Muscle of leg (tissue), 11 donors: ENCODE results near the gene HLA-DOA. TPM values are rescaled to one million over a fixed set of nuclear protein-coding genes. Genes with fewer than 3 reads are reported as not detected.

Experiments
- DNase-seq: peaks from one replicate; pipeline ENCODE4 v3.0.0; 2013
- H3K27ac ChIP-seq: one replicate; pipeline ENCODE4 v1.5.1; 2013; ENCODE audit warnings: mild to moderate bottlenecking, low read length, control low read depth
- H3K27me3 ChIP-seq: one replicate; pipeline ENCODE4 v1.6.1; 2013; ENCODE audit warnings: low read length; ENCODE audit not compliant: control insufficient read depth, insufficient read depth
- H3K36me3 ChIP-seq: one replicate; pipeline ENCODE4 v1.6.1; 2013; ENCODE audit warnings: low read length; ENCODE audit not compliant: control insufficient read depth, insufficient read depth
- H3K4me1 ChIP-seq: one replicate; pipeline ENCODE4 v1.6.1; 2013; ENCODE audit warnings: low read length; ENCODE audit not compliant: control insufficient read depth, insufficient read depth
- H3K4me3 ChIP-seq: one replicate; pipeline ENCODE4 v1.5.1; 2013; ENCODE audit warnings: low read length, control low read depth
- H3K9me3 ChIP-seq: replicated peaks from 2 replicates; pipeline ENCODE4 v1.6.1; 2013; ENCODE audit warnings: low read depth, low read length; ENCODE audit not compliant: control insufficient read depth
- WGBS: methylation state at CpG from one replicate; pipeline ENCODE4 v1.1.5; 2013; ENCODE audit warnings: missing lambda C conversion rate; ENCODE audit not compliant: insufficient coverage; 5-methylcytosine and 5-hydroxymethylcytosine counted together
- polyA plus RNA-seq, 8 donors: library from polyadenylated mRNA; unstranded; fragments of 120-200 nt; gene quantifications; one replicate each; pipeline versions ENCODE4 v1.2.1 to v1.2.3, GENCODE V29; 2013; ENCODE audit warnings: inconsistent platforms in 1 of 8, low replicate concordance in 1 of 8; ENCODE audit not compliant: insufficient read length in 8 of 8, insufficient read depth in 1 of 8
- total RNA-seq: library from RNA; stranded (reverse); fragments of 120-200 nt; gene quantifications from one replicate; pipeline ENCODE4 v1.2.4, GENCODE V29; 2013

HLA-DOA gene
- total and polyA plus RNA-seq, 9 donors = 1.2 to 3.9 (median 2.2) TPM

DNA sequence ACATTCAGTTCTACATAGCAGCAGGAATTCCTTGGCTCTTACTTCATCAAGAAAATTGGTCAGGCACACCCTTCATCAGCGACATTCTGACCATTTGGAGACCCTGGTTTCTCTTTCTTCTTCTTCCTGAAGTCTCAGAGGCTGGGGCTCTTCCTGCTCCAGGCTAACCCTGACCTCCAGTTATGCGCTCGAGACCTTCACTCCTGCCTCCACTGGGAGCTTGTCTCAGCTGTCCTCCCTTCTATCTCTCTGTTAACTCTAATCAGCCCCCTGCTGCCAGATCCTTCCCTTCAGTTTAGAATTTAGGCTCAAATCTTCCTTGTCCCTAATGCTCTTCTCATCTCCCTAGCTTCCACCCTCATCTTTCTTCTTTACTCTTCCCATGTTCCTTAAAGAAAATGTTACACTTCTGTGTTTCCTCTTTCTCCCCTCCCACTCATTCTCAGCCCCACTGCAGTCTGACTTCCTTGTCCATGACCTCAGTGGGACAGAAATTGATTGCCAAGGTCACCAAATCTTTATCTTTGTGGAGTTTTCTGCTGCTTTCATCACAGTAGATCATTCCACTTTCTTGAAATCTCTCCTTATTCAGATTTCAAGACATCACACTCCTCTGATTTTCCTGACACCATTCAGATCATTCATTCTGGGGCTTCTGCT is 8.4 kb upstream of the HLA-DOA start:
- DNase-seq = peak; percentile 12

DNA sequence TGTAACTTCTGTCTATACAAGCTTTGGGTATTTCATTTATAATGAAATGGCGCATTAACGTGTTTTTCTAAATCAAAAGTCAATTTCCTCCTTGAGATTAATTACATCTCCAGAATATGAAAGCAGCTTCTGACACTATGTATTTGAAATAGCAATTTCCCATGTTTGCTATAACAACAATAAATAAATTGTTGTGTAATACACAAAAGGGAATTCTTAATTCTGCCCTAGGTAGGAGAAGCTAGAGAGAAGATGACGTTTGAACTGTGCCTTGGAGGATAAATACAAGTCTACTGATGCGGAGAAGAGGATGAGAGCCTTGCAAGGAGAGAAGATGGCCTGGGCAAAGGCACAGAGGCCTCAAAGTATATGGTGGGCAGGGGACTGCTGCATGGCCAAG is 7.6 kb upstream of the HLA-DOA start:
- Histone ChIP-seq H3K27ac (no peak overlapping the region), H3K9me3 (no peaks in the 10 kb centered on the region), H3K36me3 (no peaks in the 10 kb centered on the region), H3K4me3 (no peak overlapping the region), H3K4me1 (peaks cover 4% of the 10 kb centered on the region), H3K27me3 (peaks cover 15% of the 10 kb centered on the region)
- 57% methylated on average over 2 of the region's 4 CpGs for WGBS
- no peak for DNase-seq

More for the DNA sequence above, 8.4 kb upstream of the HLA-DOA start:
- 53% methylated on average over 3 of the region's 3 CpGs for WGBS
- H3K9me3 ChIP-seq = no peaks in the 10 kb centered on the region
- H3K36me3 ChIP-seq = no peaks in the 10 kb centered on the region
- peaks cover 4% of the 10 kb centered on the region for H3K4me1 ChIP-seq
- H3K27me3 ChIP-seq = peaks cover 15% of the 10 kb centered on the region
- peak overlapping the region; percentile 11 for H3K27ac ChIP-seq
- no peak overlapping the region for H3K4me3 ChIP-seq

GRCh38 chr6:33015798-33016197 is 6.4 kb upstream of the HLA-DOA start:
- H3K4me1 ChIP-seq = peaks cover 4% of the 10 kb centered on the region
- H3K36me3 ChIP-seq = no peaks in the 10 kb centered on the region
- H3K4me3 ChIP-seq = no peak overlapping the region
- no peaks in the 10 kb centered on the region for H3K9me3 ChIP-seq
- H3K27me3 ChIP-seq = peaks cover 15% of the 10 kb centered on the region
- H3K27ac ChIP-seq = no peak overlapping the region
- no peak for DNase-seq
- 84% methylated on average over 7 of the region's 11 CpGs for WGBS

DNA sequence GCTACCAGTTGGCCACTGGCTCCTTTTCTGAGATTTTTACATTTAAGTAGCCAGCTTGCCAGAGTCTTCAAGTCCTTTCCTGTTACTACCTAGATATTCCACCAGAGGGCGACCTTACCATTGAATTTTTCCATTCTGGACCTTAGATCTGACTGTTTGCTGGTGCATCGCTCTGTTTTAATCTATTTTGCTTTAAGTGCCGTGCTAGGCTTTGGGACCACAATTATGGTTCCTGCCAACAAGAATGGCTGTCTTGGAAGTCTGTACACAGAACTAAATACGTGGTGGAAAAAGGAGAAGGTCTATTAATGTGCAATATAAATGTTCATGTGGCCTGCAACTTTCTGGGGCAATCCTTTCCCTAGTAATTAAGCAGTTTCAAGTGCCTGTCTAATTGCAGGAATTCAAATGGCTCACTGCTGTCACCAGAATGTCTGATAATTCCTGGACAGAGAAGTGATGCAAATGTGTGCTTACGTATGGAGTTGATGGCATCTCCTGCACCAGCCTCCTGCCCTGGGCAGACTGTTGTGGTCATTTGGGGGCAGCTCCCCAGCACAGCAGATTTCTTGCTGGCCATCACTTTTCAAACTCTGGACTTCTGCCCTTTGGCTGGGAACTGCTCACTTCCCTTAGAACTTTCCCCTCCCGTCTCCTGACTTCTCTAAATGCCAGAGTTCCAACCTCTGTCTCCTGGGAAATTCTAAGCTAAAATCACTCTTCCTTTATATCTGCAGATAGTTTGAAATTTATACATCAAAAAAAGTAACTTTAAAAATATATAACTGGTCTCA is 5.6 kb upstream of the HLA-DOA start:
- H3K27ac ChIP-seq = no peak overlapping the region
- H3K4me3 ChIP-seq = no peak overlapping the region
- H3K4me1 ChIP-seq = peaks cover 4% of the 10 kb centered on the region
- DNase-seq = peak; percentile 88
- peaks cover 22% of the 10 kb centered on the region for H3K27me3 ChIP-seq
- no peaks in the 10 kb centered on the region for H3K9me3 ChIP-seq
- no peaks in the 10 kb centered on the region for H3K36me3 ChIP-seq
- WGBS = 15% methylated on average over 5 of the region's 6 CpGs

GRCh38 chr6:33013608-33014007 is 4.2 kb upstream of the HLA-DOA start:
- no peak for DNase-seq
- H3K27ac ChIP-seq = no peak overlapping the region
- no peaks in the 10 kb centered on the region for H3K36me3 ChIP-seq
- peaks cover 31% of the 10 kb centered on the region for H3K27me3 ChIP-seq
- peaks cover 6% of the 10 kb centered on the region for H3K4me1 ChIP-seq
- WGBS = 22% methylated on average over 2 of the region's 4 CpGs
- H3K4me3 ChIP-seq = no peak overlapping the region
- no peaks in the 10 kb centered on the region for H3K9me3 ChIP-seq

DNA sequence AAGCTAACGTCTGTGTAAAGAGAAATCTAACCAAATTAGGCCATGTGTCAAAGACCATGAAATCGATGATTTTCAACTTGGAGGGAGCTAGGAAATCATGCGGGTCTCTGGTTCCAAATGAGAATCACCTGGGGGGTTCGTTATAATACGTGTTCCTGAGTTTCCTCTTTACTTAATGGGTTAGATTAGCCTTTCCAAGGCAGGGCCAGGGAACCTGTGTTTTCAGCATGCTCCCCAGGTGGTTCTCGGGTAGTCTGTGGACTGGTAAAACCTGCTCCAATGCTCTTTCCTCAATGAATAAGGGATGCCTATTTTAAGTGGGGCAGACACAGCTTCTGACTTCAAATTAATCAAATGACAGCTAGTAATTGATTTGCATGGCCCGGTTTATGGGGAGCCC is 965 bp upstream of the HLA-DOA start:
- peaks cover 6% of the 10 kb centered on the region for H3K4me1 ChIP-seq
- H3K27ac ChIP-seq = no peak overlapping the region
- H3K9me3 ChIP-seq = no peaks in the 10 kb centered on the region
- no peak overlapping the region for H3K4me3 ChIP-seq
- 60% methylated on average over 6 of the region's 7 CpGs for WGBS
- no peaks in the 10 kb centered on the region for H3K36me3 ChIP-seq
- no peak for DNase-seq
- H3K27me3 ChIP-seq = peaks cover 31% of the 10 kb centered on the region

- H3K4me3 ChIP-seq = no peak overlapping the region
- peaks cover 31% of the 10 kb centered on the region for H3K27me3 ChIP-seq
- H3K4me1 ChIP-seq = peaks cover 6% of the 10 kb centered on the region
- no peaks in the 10 kb centered on the region for H3K36me3 ChIP-seq
- no peak overlapping the region for H3K27ac ChIP-seq
- DNase-seq = no peak
- 82% methylated on average over 26 of the region's 26 CpGs for WGBS
- no peaks in the 10 kb centered on the region for H3K9me3 ChIP-seq
Observed at GRCh38 chr6:33007831-33008400, 1.5 kb downstream of the HLA-DOA start.

- Histone ChIP-seq H3K36me3 (no peaks in the 10 kb centered on the region), H3K4me3 (no peak overlapping the region), H3K4me1 (peaks cover 6% of the 10 kb centered on the region), H3K27ac (no peak overlapping the region), H3K27me3 (peaks cover 35% of the 10 kb centered on the region), H3K9me3 (no peaks in the 10 kb centered on the region)
- no peak for DNase-seq
- WGBS = 93% methylated on average over 3 of the region's 6 CpGs
Observed at GRCh38 chr6:33004940-33005339, 4.5 kb downstream of the HLA-DOA start.

DNA sequence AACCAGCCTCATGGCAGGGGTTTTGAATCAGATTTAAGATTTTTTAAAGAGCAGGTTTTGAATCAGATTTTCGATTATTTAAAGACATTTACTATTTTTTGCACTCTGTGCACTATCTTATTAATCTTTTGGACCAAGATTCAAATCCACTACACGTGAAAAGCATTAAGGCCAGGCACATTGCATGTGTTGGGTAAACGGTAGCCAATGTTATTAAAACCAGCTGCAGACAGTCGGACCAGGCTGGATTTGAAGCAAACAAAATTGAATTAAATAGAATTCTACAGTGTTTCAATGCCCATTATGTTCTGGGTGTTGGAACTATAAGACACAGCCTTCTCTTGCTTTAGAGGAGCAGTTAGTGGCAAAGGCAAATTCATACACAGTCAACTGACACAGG is 7.7 kb downstream of the HLA-DOA start:
- Histone ChIP-seq H3K9me3 (no peaks in the 10 kb centered on the region), H3K36me3 (no peaks in the 10 kb centered on the region), H3K4me3 (no peak overlapping the region), H3K4me1 (no peaks in the 10 kb centered on the region), H3K27ac (no peak overlapping the region), H3K27me3 (peaks cover 24% of the 10 kb centered on the region)
- DNase-seq = no peak
- WGBS = 16% methylated on average over 3 of the region's 4 CpGs

- Histone ChIP-seq H3K27me3 (peaks cover 24% of the 10 kb centered on the region), H3K9me3 (no peaks in the 10 kb centered on the region), H3K4me3 (no peak overlapping the region), H3K27ac (no peak overlapping the region), H3K36me3 (no peaks in the 10 kb centered on the region), H3K4me1 (no peaks in the 10 kb centered on the region)
- WGBS = 24% methylated on average over 6 of the region's 8 CpGs
- no peak for DNase-seq
Observed at GRCh38 chr6:33000055-33000454, 9.3 kb downstream of the HLA-DOA start.
